NT2/D1 (cell line): ENCODE measurements around the gene R3HDM4.

Experiments used
- SUZ12 ChIP-seq: IDR thresholded peaks from 2 replicates; pipeline ENCODE4 v1.6.1; 2011; ENCODE audit not compliant: insufficient read length, insufficient read depth; ENCODE audit errors: extremely low read depth
- ZNF274 ChIP-seq: IDR thresholded peaks from 2 replicates; pipeline ENCODE4 v1.6.1; 2011; ENCODE audit warnings: mild to moderate bottlenecking, low read depth, low read length

GRCh38 chr19:870963-871401 lies 42.0 kb downstream of the R3HDM4 start:
- TF ChIP-seq SUZ12: no peak
- TF ChIP-seq ZNF274: no peak
